Liver (tissue), 3 donors: Measurements from ENCODE around the gene CTXN1.

Source experiments
- EGR1 ChIP-seq, 2 donors: IDR thresholded peaks; 2 replicates each; pipeline ENCODE4 v1.6.1; 2016 to 2018; ENCODE audit warnings: antibody characterized with exemption in 2 of 2, low read depth in 2 of 2
- GABPA ChIP-seq, 2 donors: IDR thresholded peaks in 1 of 2; conservative IDR thresholded peaks in 1 of 2; 2 replicates each; pipeline ENCODE4 v1.6.1; 2016; ENCODE audit warnings: antibody characterized with exemption in 2 of 2, mild to moderate bottlenecking in 1 of 2, moderate library complexity in 1 of 2
- RXRA ChIP-seq, 2 donors: IDR thresholded peaks; 2 replicates each; pipeline ENCODE4 v1.6.1; 2017 to 2018; ENCODE audit warnings: antibody characterized with exemption in 2 of 2, mild to moderate bottlenecking in 1 of 2
- TAF1 ChIP-seq: conservative IDR thresholded peaks from 2 replicates; pipeline ENCODE4 v1.6.1; 2016; ENCODE audit warnings: antibody characterized with exemption, mild to moderate bottlenecking
- TF ChIP-seq, protein P1 (sequence below): fragments of 150-350 bp; IDR thresholded peaks from 2 replicates; pipeline ENCODE4 v1.5.1; 2017; ENCODE audit warnings: improper control_type of control experiment, low read depth, low read length; ENCODE audit not compliant: missing input control
- TF ChIP-seq, protein P2 (sequence below): IDR thresholded peaks from 2 replicates; pipeline ENCODE4 v1.6.1; 2016; ENCODE audit warnings: antibody characterized with exemption
- TF ChIP-seq, protein P3 (sequence below): IDR thresholded peaks from 2 replicates; pipeline ENCODE4 v1.6.1; 2016; ENCODE audit warnings: antibody characterized with exemption
- TF ChIP-seq, protein P4 (sequence below): IDR thresholded peaks from 2 replicates; pipeline ENCODE4 v1.6.1; 2016; ENCODE audit warnings: antibody characterized with exemption
- TF ChIP-seq, protein P5 (sequence below): IDR thresholded peaks from 2 replicates; pipeline ENCODE4 v1.6.1; 2016; ENCODE audit warnings: antibody characterized with exemption, mild to moderate bottlenecking
- donor health status: healthy.
- donor health status: healthy.

DNA sequence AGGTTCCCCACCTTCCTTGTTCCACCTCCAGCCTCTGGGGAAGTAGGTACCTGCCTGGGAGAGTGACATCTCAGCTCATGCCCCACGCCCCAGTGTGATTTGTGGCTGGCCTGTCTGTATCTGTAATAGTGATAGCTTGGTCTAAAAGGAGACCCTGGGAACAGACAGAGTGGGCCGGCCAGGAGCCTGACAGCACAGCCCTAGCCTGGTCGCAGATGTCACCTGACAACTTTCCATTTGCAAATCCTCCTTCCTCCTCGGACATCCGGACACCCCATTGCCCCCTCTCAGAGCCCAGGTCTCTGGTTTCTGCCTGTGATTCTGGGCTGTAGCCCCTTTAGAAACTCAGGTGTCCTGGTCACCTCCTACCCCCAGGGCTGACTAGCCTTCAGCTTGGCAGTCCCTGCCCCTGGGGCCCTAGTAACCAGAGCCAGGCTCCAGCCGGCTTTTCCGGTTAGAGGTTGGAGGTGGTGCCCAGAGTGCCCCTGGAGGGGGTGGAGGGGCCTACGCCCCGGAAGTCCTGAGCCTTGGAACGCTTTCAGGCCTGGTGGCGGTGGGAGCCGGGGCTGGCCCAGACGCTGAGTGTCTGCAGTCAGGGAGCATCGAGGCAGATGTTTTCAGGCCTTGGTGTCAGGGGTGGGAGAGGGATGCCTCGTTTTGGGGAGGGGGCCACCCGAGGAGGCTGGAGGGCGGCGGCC lies 31.2 kb downstream of the CTXN1 start:
- TF ChIP-seq, protein P1, sequence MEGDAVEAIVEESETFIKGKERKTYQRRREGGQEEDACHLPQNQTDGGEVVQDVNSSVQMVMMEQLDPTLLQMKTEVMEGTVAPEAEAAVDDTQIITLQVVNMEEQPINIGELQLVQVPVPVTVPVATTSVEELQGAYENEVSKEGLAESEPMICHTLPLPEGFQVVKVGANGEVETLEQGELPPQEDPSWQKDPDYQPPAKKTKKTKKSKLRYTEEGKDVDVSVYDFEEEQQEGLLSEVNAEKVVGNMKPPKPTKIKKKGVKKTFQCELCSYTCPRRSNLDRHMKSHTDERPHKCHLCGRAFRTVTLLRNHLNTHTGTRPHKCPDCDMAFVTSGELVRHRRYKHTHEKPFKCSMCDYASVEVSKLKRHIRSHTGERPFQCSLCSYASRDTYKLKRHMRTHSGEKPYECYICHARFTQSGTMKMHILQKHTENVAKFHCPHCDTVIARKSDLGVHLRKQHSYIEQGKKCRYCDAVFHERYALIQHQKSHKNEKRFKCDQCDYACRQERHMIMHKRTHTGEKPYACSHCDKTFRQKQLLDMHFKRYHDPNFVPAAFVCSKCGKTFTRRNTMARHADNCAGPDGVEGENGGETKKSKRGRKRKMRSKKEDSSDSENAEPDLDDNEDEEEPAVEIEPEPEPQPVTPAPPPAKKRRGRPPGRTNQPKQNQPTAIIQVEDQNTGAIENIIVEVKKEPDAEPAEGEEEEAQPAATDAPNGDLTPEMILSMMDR: no peak
- TF ChIP-seq, protein P2, sequence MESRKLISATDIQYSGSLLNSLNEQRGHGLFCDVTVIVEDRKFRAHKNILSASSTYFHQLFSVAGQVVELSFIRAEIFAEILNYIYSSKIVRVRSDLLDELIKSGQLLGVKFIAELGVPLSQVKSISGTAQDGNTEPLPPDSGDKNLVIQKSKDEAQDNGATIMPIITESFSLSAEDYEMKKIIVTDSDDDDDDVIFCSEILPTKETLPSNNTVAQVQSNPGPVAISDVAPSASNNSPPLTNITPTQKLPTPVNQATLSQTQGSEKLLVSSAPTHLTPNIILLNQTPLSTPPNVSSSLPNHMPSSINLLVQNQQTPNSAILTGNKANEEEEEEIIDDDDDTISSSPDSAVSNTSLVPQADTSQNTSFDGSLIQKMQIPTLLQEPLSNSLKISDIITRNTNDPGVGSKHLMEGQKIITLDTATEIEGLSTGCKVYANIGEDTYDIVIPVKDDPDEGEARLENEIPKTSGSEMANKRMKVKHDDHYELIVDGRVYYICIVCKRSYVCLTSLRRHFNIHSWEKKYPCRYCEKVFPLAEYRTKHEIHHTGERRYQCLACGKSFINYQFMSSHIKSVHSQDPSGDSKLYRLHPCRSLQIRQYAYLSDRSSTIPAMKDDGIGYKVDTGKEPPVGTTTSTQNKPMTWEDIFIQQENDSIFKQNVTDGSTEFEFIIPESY: no peak
- TF ChIP-seq, protein P3, sequence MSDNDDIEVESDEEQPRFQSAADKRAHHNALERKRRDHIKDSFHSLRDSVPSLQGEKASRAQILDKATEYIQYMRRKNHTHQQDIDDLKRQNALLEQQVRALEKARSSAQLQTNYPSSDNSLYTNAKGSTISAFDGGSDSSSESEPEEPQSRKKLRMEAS: no peak
- TF ChIP-seq EGR1 (IDR thresholded peaks at IDR 0.05; ENCODE audit: low read depth in 2 of 2) (no peak), TAF1 (no peak), RXRA (IDR thresholded peaks at IDR 0.05) (no peak), GABPA (IDR thresholded peaks at IDR 0.05 in 1 of 2, conservative IDR thresholded peaks at IDR 0.05 in 1 of 2) (no peak)
- TF ChIP-seq, protein P4, sequence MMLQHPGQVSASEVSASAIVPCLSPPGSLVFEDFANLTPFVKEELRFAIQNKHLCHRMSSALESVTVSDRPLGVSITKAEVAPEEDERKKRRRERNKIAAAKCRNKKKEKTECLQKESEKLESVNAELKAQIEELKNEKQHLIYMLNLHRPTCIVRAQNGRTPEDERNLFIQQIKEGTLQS: no peak
- TF ChIP-seq, protein P5, sequence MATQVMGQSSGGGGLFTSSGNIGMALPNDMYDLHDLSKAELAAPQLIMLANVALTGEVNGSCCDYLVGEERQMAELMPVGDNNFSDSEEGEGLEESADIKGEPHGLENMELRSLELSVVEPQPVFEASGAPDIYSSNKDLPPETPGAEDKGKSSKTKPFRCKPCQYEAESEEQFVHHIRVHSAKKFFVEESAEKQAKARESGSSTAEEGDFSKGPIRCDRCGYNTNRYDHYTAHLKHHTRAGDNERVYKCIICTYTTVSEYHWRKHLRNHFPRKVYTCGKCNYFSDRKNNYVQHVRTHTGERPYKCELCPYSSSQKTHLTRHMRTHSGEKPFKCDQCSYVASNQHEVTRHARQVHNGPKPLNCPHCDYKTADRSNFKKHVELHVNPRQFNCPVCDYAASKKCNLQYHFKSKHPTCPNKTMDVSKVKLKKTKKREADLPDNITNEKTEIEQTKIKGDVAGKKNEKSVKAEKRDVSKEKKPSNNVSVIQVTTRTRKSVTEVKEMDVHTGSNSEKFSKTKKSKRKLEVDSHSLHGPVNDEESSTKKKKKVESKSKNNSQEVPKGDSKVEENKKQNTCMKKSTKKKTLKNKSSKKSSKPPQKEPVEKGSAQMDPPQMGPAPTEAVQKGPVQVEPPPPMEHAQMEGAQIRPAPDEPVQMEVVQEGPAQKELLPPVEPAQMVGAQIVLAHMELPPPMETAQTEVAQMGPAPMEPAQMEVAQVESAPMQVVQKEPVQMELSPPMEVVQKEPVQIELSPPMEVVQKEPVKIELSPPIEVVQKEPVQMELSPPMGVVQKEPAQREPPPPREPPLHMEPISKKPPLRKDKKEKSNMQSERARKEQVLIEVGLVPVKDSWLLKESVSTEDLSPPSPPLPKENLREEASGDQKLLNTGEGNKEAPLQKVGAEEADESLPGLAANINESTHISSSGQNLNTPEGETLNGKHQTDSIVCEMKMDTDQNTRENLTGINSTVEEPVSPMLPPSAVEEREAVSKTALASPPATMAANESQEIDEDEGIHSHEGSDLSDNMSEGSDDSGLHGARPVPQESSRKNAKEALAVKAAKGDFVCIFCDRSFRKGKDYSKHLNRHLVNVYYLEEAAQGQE: no peak
